Right ventricle myocardium superior (tissue), 1 donor: ENCODE results near the gene VMAC. TPM values are rescaled to one million over a fixed set of nuclear protein-coding genes. Genes with fewer than 3 reads are reported as not detected.
A peak's percentile ranks its signal among the peaks of the same experiment; 100 is the strongest.
"Not testable (repeated sequence)": the region's sequence is repeated elsewhere in the genome, so short reads cannot be mapped to it uniquely, and the experiment has no call there.

Experiments
- ATAC-seq: fragments of 200-7000 bp; cut with Tn5 transposase; one replicate; pipeline ENCODE4 v1.9.1; 2020; ENCODE audit warnings: mild to moderate bottlenecking; ENCODE audit not compliant: poor library complexity
- DNase-seq: peaks from one replicate; pipeline ENCODE4 v3.0.0-alpha.2; 2020
- intact Hi-C: fragments of 100-400 bp; cut with DNase I; formaldehyde crosslinking; loops from one replicate; pipeline ENCODE4 v1.11.2; 2022
- long read RNA-seq: library from polyadenylated mRNA; unstranded; transcript quantifications from one replicate; pipeline ENCODE4 v2.0.0, GENCODE V29; 2021
- total RNA-seq: library from RNA; stranded (reverse); fragmentation: NEBNext Ultra II Directional; extraction: Animal tissue kit (Norgen Biotek cat#: 25700); gene quantifications from one replicate; pipeline ENCODE4 v1.2.1, GENCODE V29; 2021
- donor health status: DM: no; HTN: yes; CAD: no; lungs with severe emphysema.

VMAC gene
- total RNA-seq, result 2.1 TPM
- long read RNA-seq, partial matches to known transcripts, result 0 of 1 reads
- long read RNA-seq, other reads (novel, unspliced or antisense), result 1 of 1 reads

GRCh38 chr19:5904352-5905113, at the start of gene VMAC:
Gene VMAC, plus strand, starts transcription at chr19:5904872. Its CDS starts 19 bp downstream, at chr19:5904891.
- DNase-seq, result peak; percentile 100
- peak; percentile 86 for ATAC-seq
- intact Hi-C loops, result no loop called here

GRCh38 chr19:5855151-5855550, 49.5 kb upstream of the VMAC start:
- intact Hi-C loops, DNase-seq, ATAC-seq: not testable (repeated sequence)

- ATAC-seq (no peak), DNase-seq (no peak)
- intact Hi-C loops, result no loop called here
These were observed 47.2 kb upstream of the VMAC start for GRCh38 chr19:5857203-5858081.

DNA sequence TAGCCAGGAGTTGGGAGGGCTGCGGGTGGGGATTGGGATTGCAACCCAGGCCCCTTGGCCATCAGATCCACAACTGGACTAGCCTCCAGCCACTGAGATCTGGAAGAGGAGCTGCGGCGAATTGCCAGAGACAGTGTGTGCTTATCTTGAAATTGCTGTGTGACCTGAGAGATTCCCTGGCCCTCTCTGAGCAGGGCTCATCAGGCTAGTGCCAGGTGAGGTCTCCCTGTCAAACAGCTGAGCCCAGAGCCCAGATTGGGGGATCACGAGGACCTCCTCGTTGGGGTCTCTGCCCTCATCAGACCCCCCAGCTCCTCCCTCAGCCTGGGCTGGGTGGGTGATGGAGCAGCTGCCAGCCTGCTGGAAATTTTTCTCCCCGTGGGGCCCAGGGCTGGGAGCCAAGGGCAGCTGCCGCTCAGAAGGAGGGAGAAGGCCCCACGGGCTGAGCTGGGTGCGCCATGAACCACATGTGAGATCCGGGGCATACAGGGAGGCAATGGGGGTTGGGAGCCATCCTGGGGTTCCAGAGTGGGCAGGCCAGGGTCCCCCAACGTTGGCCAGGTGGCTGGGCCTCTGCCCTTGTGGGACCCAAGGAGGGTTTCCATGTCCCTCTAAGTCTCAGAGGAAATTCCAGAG, 41.5 kb upstream of the VMAC start:
- DNase-seq (no peak), ATAC-seq (no peak)
- intact Hi-C loops, result no loop called here

- DNase-seq (no peak), ATAC-seq (no peak)
- intact Hi-C loops, result no loop called here
These were observed 40.5 kb upstream of the VMAC start for GRCh38 chr19:5864013-5864720.

- DNase-seq (no peak), ATAC-seq (no peak)
- intact Hi-C loops, result no loop called here
These were observed 39.8 kb upstream of the VMAC start for GRCh38 chr19:5864725-5865486.

DNA sequence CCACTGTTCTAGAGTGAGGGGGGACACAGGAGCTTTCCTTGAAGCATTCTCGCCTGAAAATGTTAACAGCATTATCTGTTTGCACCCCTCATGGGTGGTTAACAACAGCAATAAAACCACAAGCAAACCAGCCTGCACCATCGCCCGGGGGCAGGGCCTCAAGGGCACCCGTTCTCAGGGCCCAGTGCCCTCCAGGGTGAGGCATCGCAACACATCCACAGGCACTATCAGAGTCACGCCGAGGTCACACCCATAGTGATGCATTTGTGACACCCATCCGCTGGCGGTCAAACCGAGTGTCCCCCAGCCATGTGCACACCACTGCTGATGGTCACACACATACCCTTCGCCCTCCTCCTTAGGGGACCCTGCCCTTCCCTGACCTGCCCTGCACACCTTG, 38.9 kb upstream of the VMAC start:
- no peak for ATAC-seq
- intact Hi-C loops, result no loop called here
- no peak for DNase-seq

- ATAC-seq, result no peak
These were observed 37.2 kb upstream of the VMAC start for GRCh38 chr19:5867201-5868136.

GRCh38 chr19:5870986-5871394, 33.7 kb upstream of the VMAC start:
- DNase-seq, result no peak

More at GRCh38 chr19:5867201-5868136, 37.2 kb upstream of the VMAC start:
- intact Hi-C loops, result no loop called here
- no peak for DNase-seq

GRCh38 chr19:5873617-5874199, 31.0 kb upstream of the VMAC start:
- intact Hi-C loops, result no loop called here
- ATAC-seq, result no peak
- no peak for DNase-seq

More at GRCh38 chr19:5870986-5871394, 33.7 kb upstream of the VMAC start:
- intact Hi-C loops, result no loop called here
- peak; percentile 65 for ATAC-seq

GRCh38 chr19:5874496-5874895, 30.2 kb upstream of the VMAC start:
- intact Hi-C loops, ATAC-seq, DNase-seq: not testable (repeated sequence)

DNA sequence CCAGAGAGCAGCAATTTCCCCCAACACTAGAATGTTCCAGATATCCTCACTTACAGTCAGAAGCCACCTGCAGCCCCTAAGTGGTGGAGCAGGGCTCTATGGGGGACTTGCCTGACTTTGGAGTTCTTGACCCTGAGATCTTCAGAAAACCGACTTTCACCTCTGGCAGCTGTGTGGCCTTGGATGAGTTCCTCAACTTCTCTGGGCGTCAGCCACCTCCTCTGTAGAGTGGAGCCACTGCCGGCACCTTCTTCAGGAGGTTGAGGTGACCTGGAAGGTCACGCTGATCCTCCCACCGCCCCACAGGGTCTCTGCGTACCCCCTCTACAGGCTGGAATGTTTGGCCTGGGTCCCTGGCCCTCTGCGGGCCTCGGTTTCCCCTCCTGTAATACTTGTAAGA, 27.2 kb upstream of the VMAC start:
- DNase-seq, result no peak
- no peak for ATAC-seq
- intact Hi-C loops, result no loop called here

DNA sequence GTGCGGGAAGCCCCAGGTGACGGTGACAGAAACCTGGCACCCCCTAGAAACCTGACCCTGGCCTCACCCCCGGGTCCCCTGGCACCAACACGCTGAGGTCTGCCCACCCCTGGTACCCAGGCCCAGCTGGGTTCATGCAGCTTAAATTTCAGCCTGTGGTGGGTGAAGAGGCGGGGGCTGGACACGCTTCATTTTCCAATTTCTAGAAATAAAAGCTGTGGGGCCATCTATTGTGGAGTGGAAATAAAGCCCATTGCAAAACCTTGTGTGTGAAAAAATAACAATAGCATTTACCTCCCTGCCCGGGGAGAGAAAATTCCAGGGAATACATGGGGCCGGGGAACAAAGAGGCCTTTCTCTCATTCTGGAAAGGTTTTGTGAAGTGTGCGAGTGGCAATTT, 26.8 kb upstream of the VMAC start:
- ATAC-seq (no peak), DNase-seq (no peak)
- intact Hi-C loops, result no loop called here

- intact Hi-C loops, result no loop called here
- peak; percentile 10 for ATAC-seq
- no peak for DNase-seq
These were observed 24.5 kb upstream of the VMAC start for GRCh38 chr19:5880196-5880595.

GRCh38 chr19:5880604-5881078, 24.0 kb upstream of the VMAC start:
- intact Hi-C loops, result no loop called here
- ATAC-seq (peak; percentile 93), DNase-seq (peak; percentile 83)

GRCh38 chr19:5881543-5882299, 23.0 kb upstream of the VMAC start:
- ATAC-seq (no peak), DNase-seq (no peak)
- intact Hi-C loops, result no loop called here
